IMR-90 (cell line): ENCODE data around the gene MLKL. TPM values are rescaled to one million over a fixed set of nuclear protein-coding genes. Genes with fewer than 3 reads are reported as not detected.

Experiments
- ATAC-seq: fragments of 200-7000 bp; cut with Tn5 transposase; 2 replicates; pipeline ENCODE4 v1.9.1; 2020; ENCODE audit warnings: low read depth, mild to moderate bottlenecking, moderate library complexity
- BruUV-seq: library from RNA; stranded (reverse); fragments of 400-500 nt; replicated peaks from 2 replicates; lab custom pipeline; 2021; lab: Mats Ljungman, UMichigan
- CTCF ChIA-PET: fragments of 300-600 bp; formaldehyde crosslinking; extraction: SDS; loops from one replicate; lab custom pipeline; 2021; ENCODE audit warnings: antibody characterized with exemption; lab: Yijun Ruan, JAX
- POLR2A ChIA-PET: fragments of 300-600 bp; sonication (Branson Sonifier 250); formaldehyde crosslinking; loops from one replicate; lab custom pipeline; 2022; ENCODE audit warnings: antibody characterized with exemption; ENCODE audit not compliant: unreplicated experiment; lab: Charles Lee
- DNase-seq: peaks from one replicate; pipeline ENCODE4 v3.0.0; 2013
- H2AFZ ChIP-seq: replicated peaks from 2 replicates; pipeline ENCODE3; 2013; ENCODE audit warnings: low read length, mild to moderate bottlenecking; ENCODE audit not compliant: poor library complexity
- H2AK5ac ChIP-seq: 2 replicates; pipeline ENCODE4 v1.6.1; 2013; ENCODE audit warnings: low read depth, low read length, inconsistent platforms
- H2AK9ac ChIP-seq: replicated peaks from 2 replicates; pipeline ENCODE3; 2013; ENCODE audit warnings: mild to moderate bottlenecking, low read depth, low read length, moderate library complexity; ENCODE audit not compliant: poor library complexity
- H2BK120ac ChIP-seq: 2 replicates; pipeline ENCODE4 v1.6.1; 2013; ENCODE audit warnings: low read depth, low read length, inconsistent platforms
- H2BK15ac ChIP-seq: 3 replicates; pipeline ENCODE4 v1.6.1; 2013; ENCODE audit warnings: low read depth, low read length, inconsistent platforms
- H2BK20ac ChIP-seq: 2 replicates; pipeline ENCODE4 v1.6.1; 2013; ENCODE audit warnings: low read depth, mild to moderate bottlenecking, inconsistent platforms, low read length, moderate library complexity
- H2BK5ac ChIP-seq: 2 replicates; pipeline ENCODE4 v1.6.1; 2013; ENCODE audit warnings: mild to moderate bottlenecking, low read depth, low read length, inconsistent platforms; ENCODE audit not compliant: poor library complexity, severe bottlenecking
- H3K14ac ChIP-seq: replicated peaks from 2 replicates; pipeline ENCODE4 v1.6.1; 2013; ENCODE audit warnings: low read depth, low read length, inconsistent platforms
- H3K18ac ChIP-seq: 2 replicates; pipeline ENCODE4 v1.6.1; 2013; ENCODE audit warnings: low read depth, low read length, control low read depth
- H3K23ac ChIP-seq: 2 replicates; pipeline ENCODE4 v1.6.1; 2013; ENCODE audit warnings: low read depth, low read length, inconsistent platforms
- H3K27ac ChIP-seq: 2 replicates; pipeline ENCODE4 v1.5.1; 2013; ENCODE audit warnings: mild to moderate bottlenecking, control low read depth, low read length; ENCODE audit not compliant: insufficient read depth
- H3K27me3 ChIP-seq: 2 replicates; pipeline ENCODE4 v1.6.1; 2013; ENCODE audit warnings: low read length; ENCODE audit not compliant: control insufficient read depth, insufficient read depth
- H3K36me3 ChIP-seq: 2 replicates; pipeline ENCODE4 v1.6.1; 2013; ENCODE audit warnings: low read length, mixed read lengths; ENCODE audit not compliant: control insufficient read depth, insufficient read depth
- H3K4ac ChIP-seq: 2 replicates; pipeline ENCODE4 v1.6.1; 2013; ENCODE audit warnings: low read depth, low read length, inconsistent platforms
- H3K4me1 ChIP-seq: 2 replicates; pipeline ENCODE4 v1.6.1; 2013; ENCODE audit warnings: low read length, mixed read lengths; ENCODE audit not compliant: control insufficient read depth, insufficient read depth
- H3K4me2 ChIP-seq: 2 replicates; pipeline ENCODE4 v1.6.1; 2013; ENCODE audit warnings: low read depth, mild to moderate bottlenecking, control low read depth, low read length, moderate library complexity
- H3K4me3 ChIP-seq: 2 replicates; pipeline ENCODE4 v1.5.1; 2013; ENCODE audit warnings: low read depth, mild to moderate bottlenecking, control low read depth, low read length, moderate library complexity; ENCODE audit not compliant: insufficient read depth
- H3K56ac ChIP-seq: 2 replicates; pipeline ENCODE4 v1.6.1; 2013; ENCODE audit warnings: low read length, inconsistent platforms; ENCODE audit not compliant: insufficient read depth; ENCODE audit errors: extremely low read depth
- H3K79me1 ChIP-seq, 2 experiments: 2 replicates each; pipeline ENCODE4 v1.6.1; 2013; ENCODE audit warnings: low read length in 2 of 2, inconsistent platforms in 1 of 2, low read depth in 1 of 2
- H3K9ac ChIP-seq: 2 replicates; pipeline ENCODE4 v1.6.1; 2013; ENCODE audit warnings: low read depth, low read length, control low read depth
- H3K9me1 ChIP-seq: 2 replicates; pipeline ENCODE4 v1.6.1; 2013; ENCODE audit warnings: low read length, inconsistent platforms; ENCODE audit not compliant: insufficient read depth
- H3K9me3 ChIP-seq: 2 replicates; pipeline ENCODE4 v1.6.1; 2013; ENCODE audit warnings: low read length; ENCODE audit not compliant: control insufficient read depth, insufficient read depth
- H4K20me1 ChIP-seq: 2 replicates; pipeline ENCODE4 v1.6.1; 2013; ENCODE audit warnings: low read length, inconsistent platforms; ENCODE audit not compliant: insufficient read depth
- H4K5ac ChIP-seq: 2 replicates; pipeline ENCODE4 v1.6.1; 2013; ENCODE audit warnings: mild to moderate bottlenecking, low read depth, low read length, control low read depth
- H4K8ac ChIP-seq, 2 experiments: 2 replicates each; pipeline ENCODE4 v1.6.1; 2013; ENCODE audit warnings: low read depth in 2 of 2, low read length in 2 of 2, control low read depth in 1 of 2, inconsistent platforms in 1 of 2
- H4K91ac ChIP-seq: 2 replicates; pipeline ENCODE4 v1.6.1; 2013; ENCODE audit warnings: low read depth, low read length, inconsistent platforms; ENCODE audit not compliant: insufficient read depth
- BHLHE40 ChIP-seq: fragments of 150-350 bp; IDR thresholded peaks from 2 replicates; pipeline ENCODE4 v1.6.1; 2016; ENCODE audit warnings: mild to moderate bottlenecking, low read depth, low read length
- CEBPB ChIP-seq: IDR thresholded peaks from 2 replicates; pipeline ENCODE4 v1.6.1; 2012; ENCODE audit warnings: low read depth, low read length, improper control_type of control experiment
- FOS ChIP-seq: fragments of 150-350 bp; IDR thresholded peaks from 2 replicates; pipeline ENCODE4 v1.6.1; 2016; ENCODE audit warnings: low read depth, low read length
- MXI1 ChIP-seq: IDR thresholded peaks from 2 replicates; pipeline ENCODE4 v1.6.1; 2012; ENCODE audit warnings: low read depth, mild to moderate bottlenecking, low read length, moderate library complexity, borderline replicate concordance
- POLR2A ChIP-seq: IDR thresholded peaks from 2 replicates; pipeline ENCODE4 v1.6.1; 2012; ENCODE audit warnings: mild to moderate bottlenecking, low read depth, low read length
- RAD21 ChIP-seq: IDR thresholded peaks from 2 replicates; pipeline ENCODE4 v1.6.1; 2012; ENCODE audit warnings: low read length, improper control_type of control experiment
- RCOR1 ChIP-seq: IDR thresholded peaks from 2 replicates; pipeline ENCODE4 v1.6.1; 2012; ENCODE audit warnings: mild to moderate bottlenecking, low read length, improper control_type of control experiment; ENCODE audit not compliant: insufficient replicate concordance
- SMC3 ChIP-seq: fragments of 150-350 bp; IDR thresholded peaks from 2 replicates; pipeline ENCODE4 v1.6.1; 2016; ENCODE audit warnings: low read depth, mild to moderate bottlenecking, antibody characterized with exemption, low read length, moderate library complexity
- WGBS, 2 experiments: methylation state at CpG; one replicate each; pipeline versions ENCODE4 v1.1.5 to v1.1.7; 2013; ENCODE audit warnings: missing lambda C conversion rate in 2 of 2; ENCODE audit not compliant: insufficient read length in 1 of 2; ENCODE audit errors: extremely low coverage in 2 of 2; 5-methylcytosine and 5-hydroxymethylcytosine counted together
- dilution Hi-C: fragments of 300-500 bp; cut with HindIII; formaldehyde crosslinking; loops from one replicate; pipeline ENCODE4 v1.14.3; 2018; ENCODE audit warnings: low sequenced_read_pairs; ENCODE audit not compliant: unreplicated experiment
- in situ Hi-C: fragments of 300-500 bp; cut with MboI; formaldehyde crosslinking; loops from 3 replicates; pipeline ENCODE4 v1.14.3; 2019; ENCODE audit warnings: low sequenced_read_pairs, inconsistent platforms, mixed read lengths
- intact Hi-C: fragments of 100-400 bp; cut with micrococcal nuclease; formaldehyde crosslinking; loops from 2 replicates; pipeline ENCODE4 v1.10.0; 2022
- polyA plus RNA-seq, 3 experiments: library from polyadenylated mRNA; depleted of rRNA; stranded (reverse); fragments of >200 nt; gene quantifications; 2 replicates each; pipeline ENCODE4 v1.2.3, GENCODE V29; 2012; ENCODE audit warnings: low replicate concordance in 1 of 3
- total RNA-seq: library from RNA; depleted of rRNA; stranded (reverse); fragments of >200 nt; gene quantifications from 2 replicates; pipeline ENCODE4 v1.2.3, GENCODE V29; 2012

MLKL gene
- total and polyA plus RNA-seq, 2 of the 4 experiments (the other 2 are of a cell fraction) = 3.6 to 4.5 TPM

DNA sequence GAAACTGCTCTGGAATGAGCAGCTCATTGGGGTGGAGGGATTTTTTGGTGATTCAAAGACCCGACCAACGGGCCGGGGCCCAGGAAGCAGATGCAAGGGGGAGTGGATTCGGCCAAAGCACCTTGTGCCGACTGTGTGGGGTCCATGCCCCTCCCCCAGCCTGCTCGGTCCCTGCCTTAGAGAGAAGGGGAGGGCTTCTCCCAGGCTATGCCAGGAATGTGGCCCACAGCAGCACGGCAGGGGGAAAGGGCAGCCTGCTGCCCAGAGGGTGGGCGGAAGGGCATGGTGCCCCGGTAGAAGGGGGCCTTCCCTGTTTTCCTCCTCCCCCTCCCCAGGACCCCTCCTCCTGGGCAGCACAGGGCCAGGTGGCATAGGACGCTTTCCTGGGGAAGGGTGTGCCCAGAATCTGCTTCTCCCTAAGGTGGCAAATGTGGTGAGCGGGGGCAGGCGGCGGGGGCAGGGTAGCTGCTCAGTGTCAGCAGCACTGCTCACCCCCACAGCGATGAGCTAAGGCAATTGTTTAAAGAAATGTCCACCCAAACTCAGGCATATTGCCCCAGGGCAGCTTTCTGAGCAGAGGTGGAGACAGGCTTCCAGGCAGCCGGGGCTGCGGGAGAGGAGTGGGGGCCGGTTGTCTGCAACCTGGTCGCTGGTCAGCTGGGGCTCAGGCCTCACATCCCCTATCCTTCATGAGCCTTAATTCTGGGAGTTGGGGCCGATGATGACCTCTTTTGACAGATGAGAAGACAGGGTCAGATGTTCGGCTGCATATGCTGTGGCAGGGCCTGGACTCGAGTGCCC lies 33.9 kb upstream of the MLKL start:
- no peak overlapping the region; the same call in 1 of the 2 replicates for H3K18ac ChIP-seq
- no peak overlapping the region; the same call in 1 of the 2 replicates for H3K4me2 ChIP-seq
- H2AK5ac ChIP-seq = peak overlapping the region; percentile 75; the same call in 1 of the 2 replicates
- no peak overlapping the region; the same call in 1 of the 2 replicates for H4K91ac ChIP-seq
- peak overlapping the region; percentile 39; the same call in 1 of the 2 replicates for H4K5ac ChIP-seq
- WGBS, 2 experiments = 39% methylated on average over 5 of the region's 21 CpGs; no CpG with 5 or more reads in 1 of the 2 experiments
- peaks cover 17% of the 10 kb centered on the region for H3K4me1 ChIP-seq
- H2BK120ac ChIP-seq = no peak overlapping the region; the same call in 1 of the 2 replicates
- no peak overlapping the region for H2BK5ac ChIP-seq
- peak overlapping the region; percentile 74 for H2AK9ac ChIP-seq
- no peak overlapping the region; the same call in 1 of the 2 replicates for H2BK20ac ChIP-seq
- H3K56ac ChIP-seq = peak overlapping the region; percentile 32; the same call in 1 of the 2 replicates
- ATAC-seq = peak; percentile 59
- H4K20me1 ChIP-seq = no peaks in the 10 kb centered on the region
- no peaks in the 10 kb centered on the region for H3K36me3 ChIP-seq
- no peak overlapping the region for H3K9ac ChIP-seq
- TF ChIP-seq MXI1 (no peak), FOS (no peak), RAD21 (no peak), BHLHE40 (no peak), CEBPB (no peak), SMC3 (no peak), RCOR1 (no peak), POLR2A (no peak)
- H3K23ac ChIP-seq = no peak overlapping the region
- in situ Hi-C loops = no loop called here
- POLR2A ChIA-PET = no interaction called here
- H2AFZ ChIP-seq = peak overlapping the region; percentile 79
- no peak overlapping the region for H2BK15ac ChIP-seq
- DNase-seq = no peak
- H3K14ac ChIP-seq = no peak overlapping the region; the same call in 1 of the 2 replicates
- H3K27me3 ChIP-seq = peaks cover 3% of the 10 kb centered on the region; the same call in 1 of the 2 replicates
- no TSS peak for BruUV-seq
- dilution Hi-C loops = no loop called here
- intact Hi-C loops = no loop called here
- peaks cover 3% of the 10 kb centered on the region; the same call in 1 of the 2 replicates for H3K9me1 ChIP-seq
- H3K27ac ChIP-seq = no peak overlapping the region
- H4K8ac ChIP-seq = peak overlapping the region; percentile 43 to 57; a peak in 3 of 4 replicates
- peak overlapping the region; percentile 3; the same call in 1 of the 2 replicates for H3K4ac ChIP-seq
- CTCF ChIA-PET = interaction anchor here (1.4 kb wide), 1 partner anchor 9 kb away, joined by 8 read pairs; no protein-coding TSS in a partner anchor
- H3K9me3 ChIP-seq = no peaks in the 10 kb centered on the region
- H3K79me1 ChIP-seq = no peaks in the 10 kb centered on the region
- H3K4me3 ChIP-seq = no peak overlapping the region
